CD14-positive monocyte (primary cell): ENCODE results near the gene ZIC1. TPM values are rescaled to one million over a fixed set of nuclear protein-coding genes. Genes with fewer than 3 reads are reported as not detected.

ENCODE experiments used
- DNase-seq, 3 donors: peaks; one replicate each; pipeline ENCODE4 v3.0.0-alpha.2; 2011 to 2022
- H2AFZ ChIP-seq: 2 replicates; pipeline ENCODE4 v1.6.0; 2012; ENCODE audit warnings: mild to moderate bottlenecking, low read depth, low read length, inconsistent platforms; ENCODE audit not compliant: insufficient read depth, poor library complexity, severe bottlenecking
- H3K27ac ChIP-seq, 2 donors: 1 replicate in 1 of 2; 2 replicates in 1 of 2; pipeline ENCODE4 v1.5.1; 2012 to 2013; ENCODE audit warnings: low read length in 2 of 2, control low read depth in 1 of 2, inconsistent platforms in 1 of 2, low read depth in 1 of 2, mild to moderate bottlenecking in 1 of 2
- H3K27me3 ChIP-seq, 2 donors: one replicate each; pipeline versions ENCODE4 v1.6.0 to v1.6.1; 2011 to 2013; ENCODE audit warnings: low read length in 2 of 2; ENCODE audit not compliant: control insufficient read depth in 2 of 2, insufficient read depth in 2 of 2
- H3K36me3 ChIP-seq, 2 donors: replicated peaks in 1 of 2; 1 replicate in 1 of 2; 2 replicates in 1 of 2; pipeline versions ENCODE4 v1.5.1 to v1.6.1; 2012 to 2013; ENCODE audit warnings: low read length in 2 of 2, control low read depth in 1 of 2, inconsistent platforms in 1 of 2, mild to moderate bottlenecking in 1 of 2; ENCODE audit not compliant: insufficient read depth in 2 of 2, control insufficient read depth in 1 of 2
- H3K4me1 ChIP-seq, 2 donors: 1 replicate in 1 of 2; 2 replicates in 1 of 2; pipeline versions ENCODE4 v1.5.1 to v1.6.1; 2012 to 2013; ENCODE audit warnings: low read length in 2 of 2, control low read depth in 1 of 2, inconsistent platforms in 1 of 2, mild to moderate bottlenecking in 1 of 2, moderate library complexity in 1 of 2; ENCODE audit not compliant: insufficient read depth in 2 of 2, control insufficient read depth in 1 of 2
- H3K4me2 ChIP-seq: replicated peaks from 2 replicates; pipeline ENCODE3; 2012; ENCODE audit warnings: low read length, moderate library complexity, mild to moderate bottlenecking; ENCODE audit not compliant: poor library complexity, severe bottlenecking; ENCODE audit errors: extremely low read depth
- H3K4me3 ChIP-seq, 3 experiments: fragments of 200-600 bp in 1 of 3; sonication (generic) in 1 of 3; replicated peaks in 1 of 3; 1 replicate in 2 of 3; 2 replicates in 1 of 3; pipeline ENCODE4 v1.5.1; 2011 to 2013; ENCODE audit warnings: low read length in 3 of 3, mild to moderate bottlenecking in 3 of 3, control low read depth in 2 of 3, low read depth in 2 of 3, inconsistent platforms in 1 of 3, moderate library complexity in 1 of 3
- H3K79me2 ChIP-seq: 2 replicates; pipeline ENCODE4 v1.6.0; 2012; ENCODE audit warnings: mild to moderate bottlenecking, control low read depth, inconsistent platforms, low read length, moderate library complexity; ENCODE audit not compliant: insufficient read depth
- H3K9ac ChIP-seq: 2 replicates; pipeline ENCODE4 v1.6.0; 2017; ENCODE audit warnings: low read length, mild to moderate bottlenecking; ENCODE audit not compliant: insufficient read depth, poor library complexity, severe bottlenecking
- H3K9me3 ChIP-seq, 2 donors: replicated peaks in 1 of 2; 1 replicate in 1 of 2; 2 replicates in 1 of 2; pipeline versions ENCODE4 v1.5.1 to v1.6.1; 2012 to 2013; ENCODE audit warnings: low read length in 2 of 2, control low read depth in 1 of 2; ENCODE audit not compliant: control insufficient read depth in 1 of 2, insufficient read depth in 1 of 2
- H4K20me1 ChIP-seq: 2 replicates; pipeline ENCODE4 v1.6.0; 2012; ENCODE audit warnings: mild to moderate bottlenecking, low read length, control low read depth, moderate library complexity; ENCODE audit not compliant: insufficient read depth
- H3K27ac Mint-ChIP-seq, 7 donors: one replicate each; pipeline ENCODE4 v1.8.0; 2020; ENCODE audit warnings: mild to moderate bottlenecking in 7 of 7, mixed read lengths in 7 of 7, moderate library complexity in 6 of 7, inconsistent platforms in 2 of 7
- H3K27me3 Mint-ChIP-seq, 3 donors: one replicate each; pipeline ENCODE4 v1.8.0; 2021 to 2022; ENCODE audit warnings: low read depth in 3 of 3, mild to moderate bottlenecking in 3 of 3, mixed read lengths in 3 of 3, moderate library complexity in 3 of 3, inconsistent platforms in 1 of 3
- H3K36me3 Mint-ChIP-seq, 2 donors: one replicate each; pipeline ENCODE4 v1.8.0; 2020; ENCODE audit warnings: mixed read lengths in 2 of 2, inconsistent platforms in 1 of 2, mild to moderate bottlenecking in 1 of 2
- H3K4me1 Mint-ChIP-seq: one replicate; pipeline ENCODE4 v1.8.0; 2020; ENCODE audit warnings: mild to moderate bottlenecking, mixed read lengths
- H3K4me3 Mint-ChIP-seq, 2 donors: one replicate each; pipeline ENCODE4 v1.8.0; 2020; ENCODE audit warnings: mild to moderate bottlenecking in 2 of 2, mixed read lengths in 2 of 2, moderate library complexity in 1 of 2
- H3K9me3 Mint-ChIP-seq, 7 donors: one replicate each; pipeline ENCODE4 v1.8.0; 2020 to 2022; ENCODE audit warnings: mixed read lengths in 7 of 7, mild to moderate bottlenecking in 6 of 7, moderate library complexity in 6 of 7, inconsistent platforms in 2 of 7
- WGBS: methylation state at CpG from one replicate; pipeline ENCODE4 v1.1.5; 2013; ENCODE audit warnings: missing lambda C conversion rate; ENCODE audit not compliant: insufficient coverage; 5-methylcytosine and 5-hydroxymethylcytosine counted together
- intact Hi-C, 2 donors: fragments of 100-400 bp; cut with micrococcal nuclease; formaldehyde crosslinking; loops; one replicate each; pipeline versions ENCODE4 v1.15.0 to v1.15.1; 2023
- polyA plus RNA-seq, 3 donors: library from polyadenylated mRNA; depleted of rRNA in 1 of 3; unstranded in 2 of 3; stranded (reverse) in 1 of 3; fragments of 300-500 nt in 2 of 3; fragments of >200 nt in 1 of 3; fragmentation: Illumina TruSeq in 2 of 3; gene quantifications; 1 replicate in 2 of 3; 2 replicates in 1 of 3; pipeline ENCODE4 v1.2.3, GENCODE V29; 2012 to 2021
- TF ChIP-seq, protein P1 (sequence below): fragments of 200-600 bp; IDR thresholded peaks from one replicate; pipeline ENCODE4 v1.8.0; 2022; ENCODE audit warnings: antibody characterized with exemption, mild to moderate bottlenecking

ZIC1 gene
- polyA plus RNA-seq, 3 donors, result not detected

- TF ChIP-seq, protein P1, sequence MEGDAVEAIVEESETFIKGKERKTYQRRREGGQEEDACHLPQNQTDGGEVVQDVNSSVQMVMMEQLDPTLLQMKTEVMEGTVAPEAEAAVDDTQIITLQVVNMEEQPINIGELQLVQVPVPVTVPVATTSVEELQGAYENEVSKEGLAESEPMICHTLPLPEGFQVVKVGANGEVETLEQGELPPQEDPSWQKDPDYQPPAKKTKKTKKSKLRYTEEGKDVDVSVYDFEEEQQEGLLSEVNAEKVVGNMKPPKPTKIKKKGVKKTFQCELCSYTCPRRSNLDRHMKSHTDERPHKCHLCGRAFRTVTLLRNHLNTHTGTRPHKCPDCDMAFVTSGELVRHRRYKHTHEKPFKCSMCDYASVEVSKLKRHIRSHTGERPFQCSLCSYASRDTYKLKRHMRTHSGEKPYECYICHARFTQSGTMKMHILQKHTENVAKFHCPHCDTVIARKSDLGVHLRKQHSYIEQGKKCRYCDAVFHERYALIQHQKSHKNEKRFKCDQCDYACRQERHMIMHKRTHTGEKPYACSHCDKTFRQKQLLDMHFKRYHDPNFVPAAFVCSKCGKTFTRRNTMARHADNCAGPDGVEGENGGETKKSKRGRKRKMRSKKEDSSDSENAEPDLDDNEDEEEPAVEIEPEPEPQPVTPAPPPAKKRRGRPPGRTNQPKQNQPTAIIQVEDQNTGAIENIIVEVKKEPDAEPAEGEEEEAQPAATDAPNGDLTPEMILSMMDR, result no peak
- Mint-ChIP-seq H3K36me3 (peaks cover 9 to 25% of the 10 kb centered on the region in 2 donors), H3K4me3 (peak overlapping the region in 1 of 2 donors; percentile 57), H3K4me1 (peaks cover 26% of the 10 kb centered on the region), H3K27me3 (peaks cover 95 to 98% (median 98%) of the 10 kb centered on the region in 3 donors), H3K27ac (no peak overlapping the region), H3K9me3 (peaks cover 9 to 63% (median 54%) of the 10 kb centered on the region in 7 donors)
- Histone ChIP-seq H3K79me2 (no peaks in the 10 kb centered on the region), H3K4me3 (no peak overlapping the region), H3K9me3 (peaks cover 30 to 72% of the 10 kb centered on the region in 2 donors), H3K27ac (no peak overlapping the region), H3K9ac (no peak overlapping the region), H2AFZ (no peak overlapping the region), H3K4me1 (peaks cover 0 to 6% of the 10 kb centered on the region in 2 donors), H4K20me1 (no peaks in the 10 kb centered on the region), H3K36me3 (no peaks in the 10 kb centered on the region), H3K27me3 (peaks cover 92 to 99% of the 10 kb centered on the region in 2 donors), H3K4me2 (no peak overlapping the region)
- intact Hi-C loops, result no loop called here
- DNase-seq, result no peak
- no CpG with 5 or more reads among the region's 2 CpGs for WGBS
These were observed 6.7 kb downstream of the ZIC1 start for GRCh38 chr3:147415874-147416273.

- Mint-ChIP-seq H3K27ac (no peak overlapping the region), H3K36me3 (peaks cover 9 to 15% of the 10 kb centered on the region in 2 donors), H3K9me3 (peaks cover 6 to 61% (median 53%) of the 10 kb centered on the region in 7 donors), H3K27me3 (peaks cover 94 to 98% (median 98%) of the 10 kb centered on the region in 3 donors), H3K4me1 (peaks cover 20% of the 10 kb centered on the region), H3K4me3 (peak overlapping the region in 1 of 2 donors; percentile 57)
- Histone ChIP-seq H3K4me2 (no peak overlapping the region), H2AFZ (no peak overlapping the region), H3K4me1 (peaks cover 0 to 5% of the 10 kb centered on the region in 2 donors), H3K27me3 (peaks cover 92 to 99% of the 10 kb centered on the region in 2 donors), H3K36me3 (no peaks in the 10 kb centered on the region), H3K9me3 (peaks cover 38 to 76% of the 10 kb centered on the region in 2 donors), H3K4me3 (no peak overlapping the region), H4K20me1 (no peaks in the 10 kb centered on the region), H3K27ac (no peak overlapping the region), H3K79me2 (no peaks in the 10 kb centered on the region), H3K9ac (no peak overlapping the region)
- TF ChIP-seq, protein P1, result no peak
- 13% methylated on average over 1 of the region's 1 CpG for WGBS
- no peak for DNase-seq
- intact Hi-C loops, result no loop called here
These were observed 7.8 kb downstream of the ZIC1 start for GRCh38 chr3:147416931-147417330.
